ENCODE measurements around the gene MREG. TPM values are rescaled to one million over a fixed set of nuclear protein-coding genes. Genes with fewer than 3 reads are reported as not detected.
"Not testable (repeated sequence)": the region's sequence is repeated elsewhere in the genome, so short reads cannot be mapped to it uniquely, and the experiment has no call there.

Gene MREG
- total and polyA plus RNA-seq, 2 experiments from 2014 or later, result 19.4 to 25.3 TPM

- H3K4me3 Mint-ChIP-seq, result no peak overlapping the region
- TF ChIP-seq, protein P1, sequence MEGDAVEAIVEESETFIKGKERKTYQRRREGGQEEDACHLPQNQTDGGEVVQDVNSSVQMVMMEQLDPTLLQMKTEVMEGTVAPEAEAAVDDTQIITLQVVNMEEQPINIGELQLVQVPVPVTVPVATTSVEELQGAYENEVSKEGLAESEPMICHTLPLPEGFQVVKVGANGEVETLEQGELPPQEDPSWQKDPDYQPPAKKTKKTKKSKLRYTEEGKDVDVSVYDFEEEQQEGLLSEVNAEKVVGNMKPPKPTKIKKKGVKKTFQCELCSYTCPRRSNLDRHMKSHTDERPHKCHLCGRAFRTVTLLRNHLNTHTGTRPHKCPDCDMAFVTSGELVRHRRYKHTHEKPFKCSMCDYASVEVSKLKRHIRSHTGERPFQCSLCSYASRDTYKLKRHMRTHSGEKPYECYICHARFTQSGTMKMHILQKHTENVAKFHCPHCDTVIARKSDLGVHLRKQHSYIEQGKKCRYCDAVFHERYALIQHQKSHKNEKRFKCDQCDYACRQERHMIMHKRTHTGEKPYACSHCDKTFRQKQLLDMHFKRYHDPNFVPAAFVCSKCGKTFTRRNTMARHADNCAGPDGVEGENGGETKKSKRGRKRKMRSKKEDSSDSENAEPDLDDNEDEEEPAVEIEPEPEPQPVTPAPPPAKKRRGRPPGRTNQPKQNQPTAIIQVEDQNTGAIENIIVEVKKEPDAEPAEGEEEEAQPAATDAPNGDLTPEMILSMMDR (conservative IDR thresholded peaks at IDR 0.05; ENCODE audit: low read depth in 2 of 2), result no peak
- TF ChIP-seq EZH2 (IDR thresholded peaks at IDR 0.05; ENCODE audit: low read depth, unreplicated experiment), result no peak
- Histone ChIP-seq H3K27ac (ENCODE audit: low read depth) (no peak overlapping the region), H3K79me2 (replicated peaks; ENCODE audit: insufficient read depth) (peaks cover 13% of the 10 kb centered on the region), H4K20me1 (replicated peaks; ENCODE audit: insufficient read depth) (peaks cover 14% of the 10 kb centered on the region), H3K36me3 (ENCODE audit: insufficient read depth) (no peaks in the 10 kb centered on the region), H3K9me2 (ENCODE audit: insufficient read depth) (no peaks in the 10 kb centered on the region), H3K27me3 (ENCODE audit: insufficient read depth) (no peaks in the 10 kb centered on the region), H3K4me2 (no peak overlapping the region), H3K4me3 (no peak overlapping the region), H2AFZ (no peak overlapping the region), H3K4me1 (ENCODE audit: insufficient read depth) (no peaks in the 10 kb centered on the region), H3F3A (replicated peaks; ENCODE audit: low read depth) (no peaks in the 10 kb centered on the region)
- H3K27ac Mint-ChIP-seq, result no peak overlapping the region
- DNase-seq (ENCODE audit: low spot score), result no peak
- H3K27me3 Mint-ChIP-seq (ENCODE audit: insufficient read depth, low read depth, poor library complexity), result peaks cover 1% of the 10 kb centered on the region
- H3K9me3 Mint-ChIP-seq, result no peaks in the 10 kb centered on the region
- no peak for ATAC-seq
- H3K36me3 Mint-ChIP-seq (ENCODE audit: low read depth), result peaks cover 17% of the 10 kb centered on the region
- H3K4me1 Mint-ChIP-seq, result peaks cover 3% of the 10 kb centered on the region; the same call in 2 of the 3 replicates
Measured at GRCh38 chr2:215961981-215962380, 51.4 kb downstream of the MREG start.

DNA sequence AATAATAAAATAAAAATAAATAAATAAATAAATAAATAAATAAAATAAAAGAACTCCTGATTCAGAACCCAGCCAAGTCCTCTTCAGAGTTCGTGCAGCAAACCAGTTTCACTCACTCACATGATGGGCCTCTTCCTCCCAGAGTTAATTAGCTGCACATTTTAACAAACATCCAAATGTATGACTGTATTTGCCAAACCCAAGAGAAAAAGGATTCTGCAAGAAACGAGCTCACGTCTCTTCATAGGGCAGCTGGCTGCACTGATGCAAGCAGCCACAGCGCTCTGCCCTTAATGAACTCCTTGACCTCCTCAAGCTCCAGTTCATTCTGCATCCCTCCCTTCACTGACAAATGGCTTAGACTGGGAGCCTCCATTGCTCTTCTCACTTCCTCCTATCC is 55.1 kb downstream of the MREG start:
- Histone ChIP-seq H3K4me1 (ENCODE audit: insufficient read depth) (no peaks in the 10 kb centered on the region), H3K27me3 (ENCODE audit: insufficient read depth) (no peaks in the 10 kb centered on the region), H3K27ac (ENCODE audit: low read depth) (no peak overlapping the region), H4K20me1 (replicated peaks; ENCODE audit: insufficient read depth) (peaks cover 5% of the 10 kb centered on the region; the same call in 1 of the 2 replicates), H3K79me2 (replicated peaks; ENCODE audit: insufficient read depth) (peaks cover 8% of the 10 kb centered on the region), H3K36me3 (ENCODE audit: insufficient read depth) (no peaks in the 10 kb centered on the region), H3K4me2 (no peak overlapping the region), H3K4me3 (no peak overlapping the region), H3K9me2 (ENCODE audit: insufficient read depth) (no peaks in the 10 kb centered on the region), H2AFZ (no peak overlapping the region), H3F3A (replicated peaks; ENCODE audit: low read depth) (no peaks in the 10 kb centered on the region)
- TF ChIP-seq EZH2phosphoT487 (IDR thresholded peaks at IDR 0.05; ENCODE audit: unreplicated experiment) (no peak), STAT1 (IDR thresholded peaks at IDR 0.05; ENCODE audit: unreplicated experiment) (no peak), ZNF114 (CRISPR knock-in tag; IDR thresholded peaks at IDR 0.05) (no peak), NANOG (IDR thresholded peaks at IDR 0.05; ENCODE audit: borderline replicate concordance) (no peak), REST (IDR thresholded peaks at IDR 0.05; ENCODE audit: unreplicated experiment) (no peak), JUNB (IDR thresholded peaks at IDR 0.05; ENCODE audit: unreplicated experiment) (no peak), EZH2 (IDR thresholded peaks at IDR 0.05; ENCODE audit: low read depth, unreplicated experiment) (no peak), ZNF331 (CRISPR knock-in tag; IDR thresholded peaks at IDR 0.05; ENCODE audit: low read depth) (no peak)
- TF ChIP-seq, protein P1 (conservative IDR thresholded peaks at IDR 0.05; ENCODE audit: low read depth in 2 of 2), result no peak
- TF ChIP-seq, protein P2, sequence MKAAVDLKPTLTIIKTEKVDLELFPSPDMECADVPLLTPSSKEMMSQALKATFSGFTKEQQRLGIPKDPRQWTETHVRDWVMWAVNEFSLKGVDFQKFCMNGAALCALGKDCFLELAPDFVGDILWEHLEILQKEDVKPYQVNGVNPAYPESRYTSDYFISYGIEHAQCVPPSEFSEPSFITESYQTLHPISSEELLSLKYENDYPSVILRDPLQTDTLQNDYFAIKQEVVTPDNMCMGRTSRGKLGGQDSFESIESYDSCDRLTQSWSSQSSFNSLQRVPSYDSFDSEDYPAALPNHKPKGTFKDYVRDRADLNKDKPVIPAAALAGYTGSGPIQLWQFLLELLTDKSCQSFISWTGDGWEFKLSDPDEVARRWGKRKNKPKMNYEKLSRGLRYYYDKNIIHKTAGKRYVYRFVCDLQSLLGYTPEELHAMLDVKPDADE (IDR thresholded peaks at IDR 0.05), result no peak
- ATAC-seq (no peak), DNase-seq (ENCODE audit: low spot score) (no peak)
- Mint-ChIP-seq H3K9me3 (no peaks in the 10 kb centered on the region), H3K27me3 (ENCODE audit: insufficient read depth, low read depth, poor library complexity) (peaks cover 1% of the 10 kb centered on the region), H3K36me3 (ENCODE audit: low read depth) (peaks cover 17% of the 10 kb centered on the region), H3K4me3 (no peak overlapping the region), H3K4me1 (no peaks in the 10 kb centered on the region; the same call in 2 of the 3 replicates), H3K27ac (peak overlapping the region; percentile 16; the same call in 1 of the 2 replicates)

DNA sequence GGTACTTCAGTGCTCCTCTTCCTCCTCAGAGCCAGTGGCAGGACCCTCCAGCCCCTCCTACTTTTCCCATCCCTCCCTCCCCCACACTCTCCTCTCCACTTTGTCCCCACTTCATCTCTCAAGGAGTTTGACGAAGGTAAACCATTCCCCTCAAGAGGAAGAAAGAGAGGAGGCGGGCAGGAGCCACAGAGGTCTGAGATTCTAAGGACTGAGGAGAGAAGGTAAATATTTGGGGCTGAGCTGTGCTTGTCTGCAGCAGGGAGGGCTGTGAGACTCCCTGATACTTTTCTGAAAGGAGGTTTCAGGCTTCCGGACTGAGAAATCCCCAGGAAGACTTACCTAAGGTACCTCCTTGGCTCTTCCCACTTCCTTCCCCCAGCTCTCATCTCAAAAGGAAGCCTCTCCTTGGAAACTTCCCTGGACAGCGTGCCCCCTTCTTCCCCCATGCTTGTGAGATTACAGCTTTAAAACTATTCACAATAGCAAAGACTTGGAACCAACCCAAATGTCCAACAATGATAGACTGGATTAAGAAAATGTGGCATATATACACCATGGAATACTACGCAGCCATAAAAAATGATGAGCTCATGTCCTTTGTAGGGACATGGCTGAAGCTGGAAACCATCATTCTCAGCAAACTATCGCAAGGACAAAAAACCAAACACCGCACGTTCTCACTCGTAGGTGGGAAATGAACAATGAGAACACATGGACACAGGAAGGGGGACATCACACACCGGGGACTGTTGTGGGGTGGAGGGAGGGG is 55.8 kb downstream of the MREG start:
- not testable (repeated sequence) for H3K27me3 Mint-ChIP-seq (ENCODE audit: insufficient read depth, low read depth, poor library complexity); H3F3A ChIP-seq (replicated peaks; ENCODE audit: low read depth); H3K27ac ChIP-seq (ENCODE audit: low read depth); H3K9me2 ChIP-seq (ENCODE audit: insufficient read depth); H3K4me3 Mint-ChIP-seq; H2AFZ ChIP-seq; H3K9me3 Mint-ChIP-seq; H3K79me2 ChIP-seq (replicated peaks; ENCODE audit: insufficient read depth); H3K4me3 ChIP-seq; H3K36me3 ChIP-seq (ENCODE audit: insufficient read depth); H3K27ac Mint-ChIP-seq; H3K4me1 Mint-ChIP-seq; H3K4me2 ChIP-seq; DNase-seq (ENCODE audit: low spot score); H3K4me1 ChIP-seq (ENCODE audit: insufficient read depth); H4K20me1 ChIP-seq (replicated peaks; ENCODE audit: insufficient read depth); H3K27me3 ChIP-seq (ENCODE audit: insufficient read depth); ATAC-seq
- peaks cover 17% of the 10 kb centered on the region for H3K36me3 Mint-ChIP-seq (ENCODE audit: low read depth)

Measured in GM23338 (cell line).